GM23248 (cell line): Measurements from ENCODE around the gene C11orf68. TPM values are rescaled to one million over a fixed set of nuclear protein-coding genes. Genes with fewer than 3 reads are reported as not detected.

Experiments
- DNase-seq: peaks from one replicate; pipeline ENCODE4 v3.0.0-alpha.2; 2015
- H2AFZ ChIP-seq: fragments of 200-600 bp; sonication (generic); 2 replicates; pipeline ENCODE4 v1.6.1; 2016; ENCODE audit warnings: antibody characterized with exemption
- H3F3A ChIP-seq: fragments of 200-600 bp; sonication (generic); 2 replicates; pipeline ENCODE4 v1.6.1; 2016; ENCODE audit warnings: mild to moderate bottlenecking, antibody characterized with exemption, mixed run types; ENCODE audit not compliant: insufficient read depth
- H3K27ac ChIP-seq: fragments of 200-600 bp; sonication (generic); 2 replicates; pipeline ENCODE4 v1.5.1; 2016; ENCODE audit warnings: mild to moderate bottlenecking
- H3K27me3 ChIP-seq: fragments of 200-600 bp; sonication (generic); replicated peaks from 2 replicates; pipeline ENCODE4 v1.6.1; 2016; ENCODE audit warnings: mild to moderate bottlenecking; ENCODE audit not compliant: insufficient read depth
- H3K36me3 ChIP-seq: fragments of 200-600 bp; sonication (generic); 2 replicates; pipeline ENCODE4 v1.6.1; 2016; ENCODE audit warnings: low read depth, mild to moderate bottlenecking
- H3K4me1 ChIP-seq: fragments of 200-600 bp; sonication (generic); 2 replicates; pipeline ENCODE4 v1.6.1; 2016; ENCODE audit warnings: mild to moderate bottlenecking; ENCODE audit not compliant: insufficient read depth
- H3K4me2 ChIP-seq: fragments of 200-600 bp; sonication (generic); one replicate; pipeline ENCODE4 v1.6.1; 2016; ENCODE audit warnings: mild to moderate bottlenecking; ENCODE audit not compliant: unreplicated experiment
- H3K4me3 ChIP-seq: fragments of 200-600 bp; sonication (generic); 2 replicates; pipeline ENCODE4 v1.5.1; 2016; ENCODE audit warnings: mild to moderate bottlenecking
- H3K79me2 ChIP-seq: fragments of 200-600 bp; sonication (generic); 2 replicates; pipeline ENCODE4 v1.6.1; 2016; ENCODE audit warnings: mild to moderate bottlenecking; ENCODE audit not compliant: insufficient read depth
- H3K9ac ChIP-seq: fragments of 200-600 bp; sonication (generic); 2 replicates; pipeline ENCODE4 v1.6.1; 2016; ENCODE audit warnings: mild to moderate bottlenecking
- H3K9me2 ChIP-seq: fragments of 200-600 bp; sonication (generic); 2 replicates; pipeline ENCODE4 v1.6.1; 2016; ENCODE audit warnings: mixed run types, mild to moderate bottlenecking, moderate library complexity; ENCODE audit not compliant: insufficient read depth
- H3K9me3 ChIP-seq: fragments of 200-600 bp; sonication (generic); one replicate; pipeline ENCODE4 v1.6.1; 2017; ENCODE audit warnings: low read depth
- H4K20me1 ChIP-seq: fragments of 200-600 bp; sonication (generic); 2 replicates; pipeline ENCODE4 v1.6.0; 2016; ENCODE audit not compliant: insufficient read depth
- EZH2 ChIP-seq: fragments of 200-600 bp; sonication (generic); IDR thresholded peaks from 2 replicates; pipeline ENCODE4 v1.6.1; 2018; ENCODE audit warnings: antibody characterized with exemption, mild to moderate bottlenecking; ENCODE audit not compliant: insufficient read depth, poor library complexity, severe bottlenecking
- EZH2phosphoT487 ChIP-seq: fragments of 200-600 bp; sonication (generic); IDR thresholded peaks from 2 replicates; pipeline ENCODE4 v1.6.1; 2018; ENCODE audit warnings: antibody characterized with exemption, moderate library complexity, mild to moderate bottlenecking, low read depth; ENCODE audit not compliant: insufficient read depth
- WGBS, 2 experiments: methylation state at CpG; one replicate each; pipeline ENCODE4 v1.1.6; 2015 to 2017; ENCODE audit warnings: low lambda C conversion rate in 2 of 2, low coverage in 1 of 2; ENCODE audit errors: missing lambda C conversion rate in 2 of 2; 5-methylcytosine and 5-hydroxymethylcytosine counted together
- in situ Hi-C: fragments of 300-500 bp; cut with MboI; formaldehyde crosslinking; loops from 2 replicates; pipeline ENCODE4 v1.15.0; 2020
- polyA plus RNA-seq: library from polyadenylated mRNA; unstranded; fragments of >200 nt; fragmentation: Nextera tagmentation; extraction: Ambion mirVana; gene quantifications from 2 replicates; pipeline ENCODE4 v1.2.1, GENCODE V29; 2016
- total RNA-seq: library from RNA; depleted of rRNA; stranded (reverse); fragments of >200 nt; shearing (Covaris generic); gene quantifications from 2 replicates; pipeline ENCODE4 v1.2.3, GENCODE V29; 2014

The C11orf68 gene
- total and polyA plus RNA-seq, 2 experiments from 2014 or later = 50.5 to 91.5 TPM

GRCh38 chr11:65922565-65922964, 3.7 kb upstream of the C11orf68 start:
- 67 to 68% methylated on average over 3 of the region's 3 CpGs for WGBS, 2 experiments
- TF ChIP-seq EZH2 (no peak), EZH2phosphoT487 (no peak)
- Histone ChIP-seq H3K9me3 (no peaks in the 10 kb centered on the region), H3K79me2 (peaks cover 54% of the 10 kb centered on the region), H3K36me3 (peaks cover 19% of the 10 kb centered on the region; the same call in 1 of the 2 replicates), H3K9ac (no peak overlapping the region), H3K9me2 (no peaks in the 10 kb centered on the region), H3K27ac (no peak overlapping the region), H3K4me2 (no peak overlapping the region), H3K4me1 (peaks cover 13% of the 10 kb centered on the region), H2AFZ (no peak overlapping the region), H4K20me1 (no peaks in the 10 kb centered on the region), H3F3A (peaks cover 40% of the 10 kb centered on the region), H3K4me3 (no peak overlapping the region), H3K27me3 (no peaks in the 10 kb centered on the region)
- DNase-seq = no peak
- in situ Hi-C loops = no loop called here

DNA sequence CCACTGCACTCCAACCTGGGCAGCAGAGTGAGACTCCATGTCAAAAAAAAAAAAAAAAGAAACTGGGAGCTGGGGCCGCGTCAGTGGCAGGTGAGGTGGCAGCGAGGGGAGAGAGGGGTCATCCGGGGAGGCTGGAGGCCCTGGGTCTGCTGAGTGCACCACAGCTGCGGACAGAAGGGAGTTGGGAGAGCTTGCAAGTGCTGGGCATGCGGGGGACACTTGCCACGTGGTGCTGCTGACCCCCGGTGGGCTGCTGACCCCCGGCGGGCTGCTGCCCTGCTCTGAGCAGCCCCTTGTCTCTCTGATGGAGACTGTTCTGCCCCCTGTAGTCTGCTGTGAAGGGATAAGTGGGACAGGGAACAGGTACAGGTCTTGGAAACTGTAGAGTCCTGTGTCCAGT, 3.0 kb upstream of the C11orf68 start:
- Histone ChIP-seq H3F3A (peaks cover 40% of the 10 kb centered on the region), H3K79me2 (peaks cover 61% of the 10 kb centered on the region), H3K27ac (no peak overlapping the region), H3K4me3 (no peak overlapping the region), H3K27me3 (no peaks in the 10 kb centered on the region), H3K4me1 (peaks cover 20% of the 10 kb centered on the region), H3K9ac (no peak overlapping the region), H3K9me3 (no peaks in the 10 kb centered on the region), H2AFZ (no peak overlapping the region), H3K9me2 (no peaks in the 10 kb centered on the region), H4K20me1 (no peaks in the 10 kb centered on the region), H3K4me2 (no peak overlapping the region), H3K36me3 (peaks cover 19% of the 10 kb centered on the region; the same call in 1 of the 2 replicates)
- in situ Hi-C loops = no loop called here
- 81 to 84% methylated on average over 10 of the region's 10 CpGs for WGBS, 2 experiments
- DNase-seq = no peak
- TF ChIP-seq EZH2 = no peak
- no peak for TF ChIP-seq EZH2phosphoT487

DNA sequence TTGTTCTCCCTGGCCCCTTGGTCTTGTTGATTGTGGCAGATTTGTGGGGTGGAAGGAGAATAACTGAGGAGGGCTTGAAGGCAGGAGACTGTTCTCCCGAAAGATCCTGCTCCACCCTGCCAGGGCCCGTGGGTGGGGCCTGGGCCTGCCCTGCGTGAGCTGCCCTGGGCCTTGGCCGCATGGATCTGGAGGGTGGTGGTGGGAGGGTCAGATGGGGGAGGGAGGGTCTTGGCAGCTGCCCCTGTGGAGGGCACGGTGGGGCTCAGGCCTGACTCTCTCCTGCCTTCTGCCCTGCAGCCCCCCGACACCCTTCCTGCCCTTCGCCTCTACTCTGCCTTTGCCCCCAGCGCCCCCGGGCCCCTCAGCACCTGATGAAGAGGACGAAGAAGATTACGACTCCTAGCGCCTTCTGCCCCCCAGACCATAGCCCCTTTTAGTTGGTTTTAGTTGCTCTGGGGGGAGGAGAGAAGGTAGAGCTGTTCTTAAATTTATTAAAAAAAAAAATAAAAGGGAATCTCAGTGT, 2.2 kb upstream of the C11orf68 start:
- peaks cover 28% of the 10 kb centered on the region for H3K4me1 ChIP-seq
- peaks cover 46% of the 10 kb centered on the region for H3F3A ChIP-seq
- peak overlapping the region; percentile 93 for H3K4me3 ChIP-seq
- peaks cover 19% of the 10 kb centered on the region; the same call in 1 of the 2 replicates for H3K36me3 ChIP-seq
- H3K79me2 ChIP-seq = peaks cover 67% of the 10 kb centered on the region
- no peaks in the 10 kb centered on the region for H4K20me1 ChIP-seq
- TF ChIP-seq EZH2phosphoT487 (no peak), EZH2 (no peak)
- 44 to 54% methylated on average over 7 to 12 of the region's 12 CpGs for WGBS, 2 experiments
- no peak overlapping the region for H3K27ac ChIP-seq
- H3K9ac ChIP-seq = peak overlapping the region; percentile 82
- H3K4me2 ChIP-seq = peak overlapping the region; percentile 87
- no peaks in the 10 kb centered on the region for H3K27me3 ChIP-seq
- H2AFZ ChIP-seq = no peak overlapping the region
- no peaks in the 10 kb centered on the region for H3K9me2 ChIP-seq
- H3K9me3 ChIP-seq = no peaks in the 10 kb centered on the region
- in situ Hi-C loops = no loop called here
- DNase-seq = peak; percentile 49

DNA sequence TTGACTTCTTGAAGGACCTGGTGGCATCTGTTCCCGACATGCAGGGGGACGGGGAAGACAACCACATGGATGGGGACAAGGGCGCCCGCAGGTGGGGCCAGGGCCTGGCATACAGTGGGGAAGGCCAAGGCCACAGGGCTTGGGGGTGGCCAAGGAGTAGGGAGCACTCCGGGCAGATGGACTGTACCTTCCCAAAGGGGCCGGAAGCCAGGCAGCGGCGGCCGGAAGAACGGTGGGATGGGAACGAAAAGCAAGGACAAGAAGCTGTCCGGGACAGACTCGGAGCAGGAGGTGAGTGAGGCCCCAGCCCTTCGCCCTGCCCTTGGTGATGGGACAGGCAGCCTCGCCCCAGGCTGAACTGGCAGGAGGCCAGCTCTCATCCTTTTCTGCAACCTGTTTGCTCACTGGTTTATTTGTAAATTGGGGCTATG, 1.5 kb upstream of the C11orf68 start:
- 48 to 51% methylated on average over 15 of the region's 15 CpGs for WGBS, 2 experiments
- no peak for DNase-seq
- Histone ChIP-seq H3K9ac (peak overlapping the region; percentile 82), H3K4me2 (peak overlapping the region; percentile 87), H3K4me3 (peak overlapping the region; percentile 93), H3K79me2 (peaks cover 67% of the 10 kb centered on the region), H3K27ac (no peak overlapping the region), H3F3A (peaks cover 48% of the 10 kb centered on the region), H3K4me1 (peaks cover 33% of the 10 kb centered on the region), H2AFZ (no peak overlapping the region), H3K9me2 (no peaks in the 10 kb centered on the region), H4K20me1 (no peaks in the 10 kb centered on the region), H3K9me3 (no peaks in the 10 kb centered on the region), H3K36me3 (peaks cover 19% of the 10 kb centered on the region; the same call in 1 of the 2 replicates), H3K27me3 (no peaks in the 10 kb centered on the region)
- in situ Hi-C loops = no loop called here
- TF ChIP-seq EZH2 = no peak
- TF ChIP-seq EZH2phosphoT487 = no peak
